ENCODE results near the gene DNAJC6.

The DNAJC6 gene

GRCh38 chr1:65297706-65298105 lies 11.6 kb upstream of the DNAJC6 start:
- FAIRE-seq: no peak

- FAIRE-seq: no peak
Measured at GRCh38 chr1:65299328-65299727, 10.0 kb upstream of the DNAJC6 start.

DNA sequence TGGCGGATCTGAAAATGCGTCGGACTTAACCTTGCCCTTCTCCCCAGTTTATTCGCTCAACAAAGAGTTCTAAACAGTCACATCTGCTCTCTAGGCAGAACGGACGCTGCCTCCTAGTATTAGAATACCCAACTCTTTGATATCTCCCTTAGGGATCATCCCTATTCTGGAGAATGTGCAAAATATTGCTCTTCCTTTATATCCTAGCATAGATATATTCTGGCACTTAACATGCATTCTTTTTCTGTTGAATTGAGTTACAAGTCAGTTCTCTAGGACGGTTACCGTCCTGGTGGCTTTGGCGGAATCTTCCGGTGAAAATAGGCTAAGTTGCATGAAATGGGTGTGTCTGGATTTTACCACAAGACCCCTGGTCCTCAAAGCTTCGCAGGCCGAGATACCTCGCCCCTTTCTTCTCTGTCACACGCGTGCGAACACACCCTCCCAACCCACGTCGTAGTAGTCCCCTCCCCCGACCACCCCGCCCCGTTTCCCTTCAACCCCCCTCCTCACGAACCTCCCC lies 501 bp upstream of the DNAJC6 start:
- no peak for FAIRE-seq

- FAIRE-seq: no peak
Measured at GRCh38 chr1:65310078-65310587, 790 bp downstream of the DNAJC6 start.

GRCh38 chr1:65311760-65312159 lies 2.4 kb downstream of the DNAJC6 start:
- FAIRE-seq: no peak

DNA sequence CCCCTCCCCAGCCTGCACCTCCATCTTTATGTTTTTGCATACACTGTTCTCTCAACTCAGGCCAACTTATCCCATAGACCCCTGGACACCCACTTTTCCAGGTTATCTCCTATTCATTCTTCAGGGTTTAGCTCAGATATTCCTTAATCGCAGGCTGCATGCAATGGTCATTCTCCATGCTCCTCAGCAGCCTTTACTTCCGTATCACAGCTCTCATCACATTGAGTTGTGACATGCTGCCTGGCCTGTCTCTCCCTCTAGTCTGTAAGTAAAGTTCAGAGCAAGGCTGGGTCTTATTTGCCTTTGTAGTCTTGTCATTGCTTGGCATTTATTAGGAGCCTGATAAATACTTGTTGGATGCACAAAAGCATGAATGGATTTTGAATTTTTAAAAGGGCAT lies 6.9 kb downstream of the DNAJC6 start:
- FAIRE-seq: no peak

DNA sequence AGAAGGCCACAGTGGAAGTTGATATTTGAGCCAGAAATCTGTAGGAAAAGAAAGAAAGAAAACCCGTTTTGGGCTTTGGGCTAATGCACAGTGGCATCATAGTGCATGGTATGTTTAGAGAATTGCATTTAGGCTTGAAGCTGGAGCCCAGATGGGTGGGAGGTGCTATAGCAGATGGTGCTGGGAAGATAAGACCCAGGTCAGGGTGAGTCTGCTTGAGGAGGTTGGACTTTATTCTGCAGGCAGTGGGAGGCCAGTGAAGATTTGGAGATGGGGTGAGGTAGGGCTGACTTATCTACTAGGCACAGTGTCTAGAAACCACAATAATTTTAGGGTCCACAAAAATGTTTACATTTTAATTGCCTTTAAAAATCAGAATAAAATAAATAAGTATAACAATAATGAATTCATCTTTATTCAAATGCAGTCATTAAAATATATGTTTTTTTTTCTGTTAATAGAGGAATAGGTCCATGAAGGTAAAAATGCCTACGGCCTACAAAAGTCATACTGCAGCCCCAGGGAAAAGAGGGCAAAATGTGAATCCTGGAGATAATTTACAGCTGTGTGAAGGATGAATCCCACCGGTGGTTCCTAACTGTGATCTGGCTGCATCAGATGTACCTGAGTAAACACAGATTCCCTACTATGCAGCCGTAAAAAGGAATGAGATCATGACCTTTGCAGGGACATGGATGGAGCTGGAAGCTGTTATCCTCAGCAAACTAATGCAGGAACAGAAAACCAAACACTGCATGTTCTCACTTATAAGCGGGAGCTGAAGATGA lies 8.7 kb downstream of the DNAJC6 start:
- FAIRE-seq: no peak

GRCh38 chr1:65319141-65319540 lies 9.8 kb downstream of the DNAJC6 start:
- FAIRE-seq: no peak

- no peak for FAIRE-seq
Measured at GRCh38 chr1:65319754-65320153, 10.4 kb downstream of the DNAJC6 start.

DNA sequence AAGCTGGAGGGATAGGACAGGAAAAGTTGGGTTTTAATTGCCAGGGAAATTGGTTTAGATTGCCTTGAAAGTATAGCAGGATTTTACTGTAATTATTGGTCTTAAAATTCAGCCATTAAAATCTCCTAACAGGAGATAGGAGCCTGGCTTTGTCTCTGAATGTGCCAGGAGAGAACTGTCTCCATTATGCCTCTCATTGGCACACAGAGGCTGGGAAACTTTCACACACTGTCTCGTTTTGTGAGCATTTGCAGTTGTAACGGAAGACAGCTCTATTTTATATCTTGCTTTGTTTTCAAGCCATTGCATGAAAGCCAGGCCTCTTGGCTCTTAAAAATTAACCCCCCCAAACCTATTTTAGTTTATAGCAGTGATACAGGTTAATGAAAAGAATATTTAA lies 12.5 kb downstream of the DNAJC6 start:
- no peak for FAIRE-seq

- no peak for FAIRE-seq
Measured at GRCh38 chr1:65323246-65323645, 13.9 kb downstream of the DNAJC6 start.

DNA sequence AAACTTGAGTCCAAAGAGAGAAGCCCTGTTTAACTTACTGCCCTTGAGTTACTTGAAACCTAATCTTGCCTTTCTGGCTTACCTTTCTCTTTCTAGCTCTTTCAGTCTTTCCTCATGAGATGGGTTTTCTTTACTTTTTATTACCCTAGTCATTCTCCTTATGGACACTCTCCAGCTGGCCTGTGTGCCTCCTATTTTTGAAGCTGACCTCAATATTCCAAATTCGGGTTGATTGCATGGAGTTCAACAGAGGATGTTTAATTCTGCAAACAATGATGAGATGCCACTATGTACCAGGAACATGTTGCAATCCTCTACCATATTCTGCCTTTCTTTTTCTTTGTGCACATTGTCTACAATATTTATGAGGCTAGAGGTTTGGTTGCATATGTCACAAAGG lies 20.7 kb downstream of the DNAJC6 start:
- no peak for FAIRE-seq

DNA sequence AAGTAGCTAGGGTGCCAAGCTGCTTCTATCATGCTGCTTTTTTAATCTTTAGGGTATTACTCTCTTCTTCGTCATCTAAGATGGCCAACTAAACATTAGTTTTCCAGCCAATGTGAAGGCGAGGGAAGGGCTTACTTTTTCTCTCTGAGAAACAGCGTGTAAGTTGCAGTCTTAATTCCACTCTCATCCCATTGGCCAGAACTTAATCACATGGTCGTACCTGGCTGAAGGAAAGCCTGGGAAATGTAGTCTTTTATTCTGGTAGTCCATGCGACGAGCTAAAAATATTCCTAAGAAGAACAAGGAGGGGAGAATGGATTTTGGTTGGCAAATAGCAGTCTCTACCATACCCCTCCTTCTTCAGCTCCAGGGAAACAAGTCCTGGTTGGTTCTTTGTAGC lies 21.5 kb downstream of the DNAJC6 start:
- no peak for FAIRE-seq

DNA sequence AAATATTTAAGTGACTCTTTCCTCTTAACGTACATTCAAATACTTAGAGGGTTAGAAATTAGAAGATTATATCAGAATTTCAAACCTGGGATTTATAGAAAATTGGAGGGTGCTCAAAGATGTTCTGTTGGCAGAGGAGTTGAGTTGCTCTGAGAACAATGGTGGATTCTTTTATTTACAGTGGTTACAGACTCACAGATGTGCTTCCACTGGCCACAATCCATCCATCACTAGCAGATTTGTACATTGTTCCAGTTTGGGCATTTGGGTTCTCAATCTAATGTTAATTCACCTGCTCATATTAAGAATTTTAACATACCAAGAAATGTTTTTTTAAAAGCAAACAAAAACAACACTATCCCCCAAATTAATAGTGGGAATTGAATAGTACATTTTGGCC lies 23.5 kb downstream of the DNAJC6 start:
- no peak for FAIRE-seq

- no peak for FAIRE-seq
Measured at GRCh38 chr1:65334081-65334480, 24.7 kb downstream of the DNAJC6 start.

- FAIRE-seq: no peak
Measured at GRCh38 chr1:65339866-65340468, 30.6 kb downstream of the DNAJC6 start.

GRCh38 chr1:65341381-65341780 lies 32.0 kb downstream of the DNAJC6 start:
- FAIRE-seq: no peak

DNA sequence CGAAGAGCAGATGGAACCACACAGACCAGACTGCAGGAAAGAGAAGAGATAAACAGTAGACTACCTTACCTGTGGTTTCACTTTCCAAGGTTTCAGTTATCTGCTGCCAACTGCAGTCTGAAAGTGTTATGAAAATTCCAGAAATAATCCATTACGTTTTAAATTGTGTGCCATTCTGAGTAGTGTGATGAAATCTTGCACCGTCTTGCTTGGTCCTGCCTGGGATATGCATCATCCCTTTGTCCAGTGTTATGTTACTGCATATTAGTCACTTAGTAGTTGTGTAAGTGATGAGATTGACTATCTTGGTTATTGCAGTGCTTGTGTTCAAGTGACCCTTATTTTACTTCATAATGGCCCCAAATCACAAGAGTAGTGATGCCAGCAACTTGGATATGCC lies 33.9 kb downstream of the DNAJC6 start:
- no peak for FAIRE-seq

DNA sequence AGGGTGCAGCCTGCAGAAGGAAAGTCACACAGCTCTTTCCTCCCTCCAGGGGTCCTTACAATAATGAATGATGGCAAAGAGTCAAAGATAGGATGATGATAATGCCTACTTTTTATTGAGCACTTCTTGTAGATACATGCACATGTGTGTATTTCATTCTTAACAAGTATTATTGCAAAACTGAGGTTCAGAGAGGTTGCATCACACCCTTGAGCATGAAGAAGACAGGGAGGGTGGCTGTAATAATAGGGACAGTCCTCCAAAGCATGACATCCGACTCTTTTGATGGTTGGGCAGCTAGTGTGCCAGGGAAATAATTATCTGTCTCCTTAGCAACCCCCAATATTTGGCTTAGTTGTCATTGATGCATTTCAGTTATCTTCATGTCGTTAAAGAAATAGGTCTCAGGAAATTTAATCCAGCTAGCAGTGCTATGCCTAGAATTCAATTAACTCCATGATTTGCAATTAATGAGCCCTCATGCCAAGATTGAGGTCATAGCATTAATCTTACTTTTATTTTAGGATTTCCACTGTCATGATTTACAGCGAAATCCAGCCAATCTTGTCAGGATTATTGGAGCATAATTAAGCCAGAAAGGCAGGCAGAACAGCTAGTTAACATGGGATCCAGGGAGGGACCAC lies 35.0 kb downstream of the DNAJC6 start:
- FAIRE-seq: no peak

- FAIRE-seq: no peak
Measured at GRCh38 chr1:65346190-65346589, 36.8 kb downstream of the DNAJC6 start.

DNA sequence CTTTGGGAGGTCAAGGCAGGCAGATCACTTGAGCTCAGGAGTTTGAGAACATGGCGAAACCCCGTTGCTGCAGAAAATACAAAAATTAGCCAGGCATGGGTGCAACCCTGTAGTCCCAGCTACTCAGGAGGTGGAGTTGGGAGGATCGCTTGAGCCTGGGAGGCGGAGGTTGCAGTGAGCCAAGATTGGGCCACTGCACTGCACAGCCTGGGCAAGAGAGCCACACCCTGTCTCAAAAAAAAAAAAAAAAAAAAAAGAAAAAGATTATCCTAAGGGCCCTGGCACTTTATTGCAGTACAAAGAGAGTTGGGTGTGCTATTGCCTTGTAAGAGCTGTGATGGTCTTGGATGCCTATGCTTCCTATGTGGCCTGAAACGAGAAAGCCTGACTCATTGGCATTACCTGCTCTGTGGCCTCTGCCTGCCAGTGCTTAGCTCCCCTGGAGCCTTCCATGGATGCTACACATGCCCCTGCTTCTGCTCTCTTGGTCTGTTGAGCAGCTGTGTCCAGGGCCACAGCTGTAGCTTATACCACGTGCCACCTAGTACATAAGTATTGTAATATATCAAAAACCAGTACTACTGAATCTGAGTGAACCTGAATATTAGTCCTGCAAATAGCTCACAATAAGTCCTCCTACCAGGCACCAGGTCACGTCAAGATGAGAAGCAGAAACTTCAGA lies 45.8 kb downstream of the DNAJC6 start:
- FAIRE-seq: no peak

DNA sequence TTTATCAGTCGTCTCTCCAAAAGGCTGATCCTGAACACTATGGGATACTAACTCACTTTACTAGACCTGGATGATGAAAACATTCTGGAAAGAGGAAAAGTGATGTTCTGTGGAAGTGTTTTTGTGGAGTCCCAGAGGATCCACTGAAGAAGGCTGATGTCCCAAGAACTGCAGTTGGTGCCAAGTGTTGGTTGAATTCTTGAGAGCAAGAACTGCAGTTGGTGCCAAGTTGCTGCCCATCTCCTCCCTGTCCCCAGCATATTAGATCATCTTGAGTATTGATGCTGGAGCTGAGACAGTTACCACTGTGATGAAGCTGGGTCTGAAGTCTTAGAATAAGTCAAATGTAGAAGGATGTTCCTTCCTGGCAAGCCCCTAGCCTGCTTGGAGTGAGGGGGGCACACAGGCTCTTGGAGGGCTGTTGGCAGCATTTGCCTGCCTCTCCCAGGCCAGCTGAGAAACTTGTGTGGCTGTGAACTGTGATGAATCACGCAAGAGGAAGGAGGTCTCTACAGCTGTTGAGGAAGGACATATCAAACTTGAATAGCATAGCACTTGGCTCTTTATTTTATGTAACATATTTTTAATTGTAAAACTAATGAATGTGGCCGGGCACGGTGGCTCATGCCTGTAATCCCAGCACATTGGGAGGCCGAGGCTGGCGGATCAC lies 48.1 kb downstream of the DNAJC6 start:
- no peak for FAIRE-seq

DNA sequence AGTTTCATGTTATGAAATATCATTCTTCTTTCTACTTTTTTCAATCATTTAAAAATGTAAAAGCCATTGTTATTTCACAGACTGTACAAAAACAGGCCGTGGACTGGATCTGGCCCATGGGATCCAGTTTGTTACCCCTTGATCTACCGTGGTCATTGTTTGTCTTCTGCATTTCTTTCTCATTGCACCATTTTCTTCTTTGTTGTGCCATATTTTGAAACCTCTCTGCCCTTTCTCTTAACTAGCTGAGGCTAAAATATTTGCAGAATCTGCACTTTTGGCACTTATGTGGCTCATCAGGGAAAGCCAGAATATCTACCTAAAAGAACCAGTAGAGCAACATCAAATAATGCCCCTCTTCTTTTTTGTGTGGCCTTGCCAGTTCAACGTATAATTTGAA lies 50.5 kb downstream of the DNAJC6 start:
- FAIRE-seq: no peak
